Glutamatergic neuron (in vitro differentiated cells): ENCODE results near the gene HBM. TPM values are rescaled to one million over a fixed set of nuclear protein-coding genes. Genes with fewer than 3 reads are reported as not detected.

Source experiments
- DNase-seq: peaks from one replicate; pipeline ENCODE4 v3.0.0; 2022
- H3K27ac Mint-ChIP-seq: one replicate; pipeline ENCODE4 v1.8.0; 2020; ENCODE audit warnings: mild to moderate bottlenecking, mixed read lengths, inconsistent platforms; ENCODE audit not compliant: unreplicated experiment
- H3K27me3 Mint-ChIP-seq: one replicate; pipeline ENCODE4 v1.8.0; 2020; ENCODE audit warnings: mild to moderate bottlenecking, moderate library complexity, mixed read lengths, inconsistent platforms; ENCODE audit not compliant: unreplicated experiment
- H3K36me3 Mint-ChIP-seq: one replicate; pipeline ENCODE4 v1.8.0; 2020; ENCODE audit warnings: mild to moderate bottlenecking, mixed read lengths, inconsistent platforms; ENCODE audit not compliant: unreplicated experiment
- H3K4me1 Mint-ChIP-seq: one replicate; pipeline ENCODE4 v1.8.0; 2020; ENCODE audit warnings: mild to moderate bottlenecking, low read depth, mixed read lengths, inconsistent platforms; ENCODE audit not compliant: unreplicated experiment
- H3K4me3 Mint-ChIP-seq: one replicate; pipeline ENCODE4 v1.8.0; 2020; ENCODE audit warnings: mild to moderate bottlenecking, mixed read lengths, inconsistent platforms; ENCODE audit not compliant: unreplicated experiment
- H3K9me3 Mint-ChIP-seq: one replicate; pipeline ENCODE4 v1.8.0; 2020; ENCODE audit warnings: mild to moderate bottlenecking, moderate library complexity, mixed read lengths, inconsistent platforms; ENCODE audit not compliant: unreplicated experiment
- long read RNA-seq: library from polyadenylated mRNA; unstranded; transcript quantifications from one replicate; pipeline ENCODE4 v2.0.0, GENCODE V29; 2020; ENCODE audit not compliant: unreplicated experiment
- total RNA-seq: library from RNA; stranded (reverse); fragmentation: NEBNext Ultra II Directional; extraction: Animal tissue kit (Norgen Biotek cat#: 25700); gene quantifications from one replicate; pipeline ENCODE4 v1.2.1, GENCODE V29; 2021; ENCODE audit not compliant: unreplicated experiment
- TF ChIP-seq, protein P1 (sequence below): fragments of 200-600 bp; sonication (generic); IDR thresholded peaks from one replicate; pipeline ENCODE4 v1.5.0; 2021; ENCODE audit not compliant: partially characterized antibody, unreplicated experiment

The HBM gene, protein sequence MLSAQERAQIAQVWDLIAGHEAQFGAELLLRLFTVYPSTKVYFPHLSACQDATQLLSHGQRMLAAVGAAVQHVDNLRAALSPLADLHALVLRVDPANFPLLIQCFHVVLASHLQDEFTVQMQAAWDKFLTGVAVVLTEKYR
- total RNA-seq: not detected
- long read RNA-seq: 0 reads

DNA sequence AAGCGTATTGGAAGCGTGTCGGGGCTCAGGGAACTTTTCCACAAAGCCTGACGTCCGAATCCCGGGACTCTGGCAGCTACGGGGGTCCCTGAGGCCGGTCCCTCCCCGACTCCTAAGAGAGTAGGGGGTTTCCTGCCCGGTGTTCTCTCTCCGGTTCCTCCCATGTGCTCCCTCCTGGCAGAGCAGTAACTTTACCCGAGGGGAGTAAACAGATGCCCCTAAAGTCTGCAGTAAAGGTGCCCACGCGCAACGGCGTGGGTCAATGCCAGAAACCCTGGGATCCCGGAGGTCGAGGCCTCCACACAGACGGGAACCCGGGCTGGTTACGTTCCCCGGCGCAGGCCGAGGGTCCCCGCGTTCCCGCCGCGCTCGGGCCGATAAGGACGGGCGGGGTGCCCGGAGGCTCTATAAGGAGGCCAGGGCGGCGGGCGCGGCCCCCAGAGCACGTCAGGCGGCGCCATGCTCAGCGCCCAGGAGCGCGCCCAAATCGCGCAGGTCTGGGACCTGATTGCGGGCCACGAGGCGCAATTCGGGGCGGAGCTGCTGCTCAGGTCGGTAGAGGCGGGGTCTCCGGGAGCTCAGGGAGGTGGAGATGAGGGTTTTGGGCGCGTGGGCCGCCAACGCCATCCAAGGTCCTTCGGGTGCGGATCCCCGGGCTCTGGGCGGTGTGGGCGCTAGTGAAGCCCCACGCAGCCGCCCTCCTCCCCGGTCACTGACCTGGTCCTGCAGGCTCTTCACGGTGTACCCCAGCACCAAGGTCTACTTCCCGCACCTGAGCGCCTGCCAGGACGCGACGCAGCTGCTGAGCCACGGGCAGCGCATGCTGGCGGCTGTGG, at the start of gene HBM:
Gene HBM, plus strand, starts transcription at position 440 of the 836 bp plus-strand sequence. Its CDS starts 20 bp downstream, at position 460.
- DNase-seq: no peak
- Mint-ChIP-seq H3K36me3 (peaks cover 5% of the 10 kb centered on the region), H3K27ac (peak within 1 kb of the TSS; percentile 82)

DNA sequence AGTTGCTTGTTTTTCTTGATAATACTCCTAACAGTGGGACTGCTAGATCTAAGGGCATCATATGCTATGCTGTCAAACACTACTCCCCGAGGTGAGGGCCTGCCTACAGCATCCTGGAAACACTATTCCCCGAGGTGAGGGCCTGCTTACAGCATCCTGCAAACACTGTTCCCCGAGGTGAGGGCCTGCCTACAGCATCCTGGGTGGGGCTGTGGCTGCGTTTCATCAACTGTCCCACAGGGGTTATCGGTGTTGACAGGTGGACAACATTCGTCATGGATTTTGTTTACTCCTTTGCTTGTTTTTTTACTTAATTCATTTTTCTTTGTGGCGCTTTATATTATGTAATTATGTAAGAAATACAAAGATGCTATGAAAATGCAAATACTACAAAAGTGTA, 49.8 kb upstream of the HBM start:
- Mint-ChIP-seq H3K36me3 (no peaks in the 10 kb centered on the region), H3K27ac (no peak overlapping the region), H3K4me1 (no peaks in the 10 kb centered on the region), H3K4me3 (no peak overlapping the region), H3K9me3 (peaks cover 2% of the 10 kb centered on the region), H3K27me3 (peaks cover 2% of the 10 kb centered on the region)
- TF ChIP-seq, protein P1, sequence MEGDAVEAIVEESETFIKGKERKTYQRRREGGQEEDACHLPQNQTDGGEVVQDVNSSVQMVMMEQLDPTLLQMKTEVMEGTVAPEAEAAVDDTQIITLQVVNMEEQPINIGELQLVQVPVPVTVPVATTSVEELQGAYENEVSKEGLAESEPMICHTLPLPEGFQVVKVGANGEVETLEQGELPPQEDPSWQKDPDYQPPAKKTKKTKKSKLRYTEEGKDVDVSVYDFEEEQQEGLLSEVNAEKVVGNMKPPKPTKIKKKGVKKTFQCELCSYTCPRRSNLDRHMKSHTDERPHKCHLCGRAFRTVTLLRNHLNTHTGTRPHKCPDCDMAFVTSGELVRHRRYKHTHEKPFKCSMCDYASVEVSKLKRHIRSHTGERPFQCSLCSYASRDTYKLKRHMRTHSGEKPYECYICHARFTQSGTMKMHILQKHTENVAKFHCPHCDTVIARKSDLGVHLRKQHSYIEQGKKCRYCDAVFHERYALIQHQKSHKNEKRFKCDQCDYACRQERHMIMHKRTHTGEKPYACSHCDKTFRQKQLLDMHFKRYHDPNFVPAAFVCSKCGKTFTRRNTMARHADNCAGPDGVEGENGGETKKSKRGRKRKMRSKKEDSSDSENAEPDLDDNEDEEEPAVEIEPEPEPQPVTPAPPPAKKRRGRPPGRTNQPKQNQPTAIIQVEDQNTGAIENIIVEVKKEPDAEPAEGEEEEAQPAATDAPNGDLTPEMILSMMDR: no peak
- DNase-seq: no peak

More for the DNA sequence above, at the start of gene HBM:
- Mint-ChIP-seq H3K9me3 (peaks cover 9% of the 10 kb centered on the region), H3K27me3 (peaks cover 11% of the 10 kb centered on the region), H3K4me1 (peaks cover 5% of the 10 kb centered on the region), H3K4me3 (peak within 1 kb of the TSS; percentile 79)
- TF ChIP-seq, protein P1: no peak

DNA sequence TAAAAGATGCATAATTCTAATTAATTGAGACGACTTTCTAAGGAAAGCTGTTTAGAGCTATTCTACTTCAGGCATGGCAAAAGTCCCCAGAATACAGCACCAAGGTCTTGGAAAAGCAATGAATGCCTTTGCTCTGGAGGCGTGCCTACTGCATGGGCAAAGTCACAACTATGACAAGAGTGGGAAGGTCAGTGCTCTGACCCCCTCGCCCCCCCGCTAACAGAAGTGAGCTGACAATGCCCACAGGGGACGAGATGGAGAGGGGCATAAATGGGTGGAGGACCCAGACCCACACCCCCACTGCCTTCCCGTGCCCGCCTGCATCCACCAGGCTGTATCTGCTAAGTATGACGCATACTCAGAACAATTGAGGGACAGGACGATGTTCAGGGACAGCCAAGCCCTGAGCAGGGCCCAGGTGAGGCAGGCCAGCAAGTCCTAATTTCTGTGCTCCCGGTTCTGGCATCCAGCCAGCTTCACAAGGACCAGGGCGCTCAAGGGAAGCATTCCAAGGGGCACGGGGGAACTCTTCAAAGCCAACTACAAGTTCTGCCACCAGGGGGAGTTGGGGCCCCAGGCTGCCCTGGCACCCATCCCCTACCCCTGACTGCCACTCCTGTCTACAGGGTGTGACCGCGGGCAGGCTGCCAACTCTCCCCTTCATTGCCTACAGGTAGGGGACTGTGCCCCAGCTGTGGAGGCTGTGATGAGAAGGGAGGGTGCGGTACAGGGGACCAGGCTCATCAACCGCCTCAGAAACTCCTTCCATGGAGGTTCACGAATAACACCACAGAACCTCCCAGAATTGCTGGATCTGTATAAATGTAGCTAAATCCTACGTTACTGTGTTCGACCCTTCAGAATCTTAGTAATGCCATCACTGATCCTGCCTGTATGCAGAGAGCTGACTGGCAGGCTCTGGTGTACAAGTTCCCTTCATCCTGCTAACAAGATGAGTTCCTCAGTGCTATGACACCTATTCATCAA, 48.1 kb upstream of the HBM start:
- peaks cover 2% of the 10 kb centered on the region for H3K27me3 Mint-ChIP-seq
- TF ChIP-seq, protein P1: peak; percentile 85
- H3K4me1 Mint-ChIP-seq: no peaks in the 10 kb centered on the region
- no peaks in the 10 kb centered on the region for H3K36me3 Mint-ChIP-seq
- peak; percentile 60 for DNase-seq
- H3K9me3 Mint-ChIP-seq: peaks cover 2% of the 10 kb centered on the region
- no peak overlapping the region for H3K27ac Mint-ChIP-seq
- no peak overlapping the region for H3K4me3 Mint-ChIP-seq

DNA sequence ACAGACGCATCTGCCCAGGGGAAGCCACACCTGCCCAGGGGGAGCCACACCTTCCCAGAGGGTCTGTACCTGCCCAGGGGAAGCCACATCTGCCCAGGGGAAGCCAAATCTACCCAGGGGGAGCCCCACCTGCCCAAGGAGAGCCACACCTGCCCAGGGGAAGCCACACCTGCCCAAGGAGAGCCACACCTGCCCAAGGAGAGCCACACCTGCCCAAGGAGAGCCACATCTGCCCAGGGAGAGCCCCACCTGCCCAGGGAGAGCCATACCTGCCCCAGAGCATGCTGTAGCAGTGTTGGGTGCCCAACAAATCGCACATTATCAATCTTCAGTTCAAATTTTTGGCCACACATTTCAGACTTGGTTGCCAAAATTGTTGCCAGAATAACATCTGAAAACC, 46.9 kb upstream of the HBM start:
- TF ChIP-seq, protein P1: no peak
- Mint-ChIP-seq H3K27ac (no peak overlapping the region), H3K9me3 (peaks cover 2% of the 10 kb centered on the region)

More for the DNA sequence above, 46.9 kb upstream of the HBM start:
- H3K4me3 Mint-ChIP-seq: no peak overlapping the region
- no peaks in the 10 kb centered on the region for H3K36me3 Mint-ChIP-seq
- H3K4me1 Mint-ChIP-seq: no peaks in the 10 kb centered on the region
- no peaks in the 10 kb centered on the region for H3K27me3 Mint-ChIP-seq
- DNase-seq: no peak
